Activated CD4-positive, alpha-beta T cell treated with anti-CD3 and anti-CD28 coated beads, Interleukin-10, Interleukin-2, amounts not matched to agents 100 ng/mL and 50 ng/mL, durations not matched to agents 16 hours and 8 hours (primary cell): ENCODE results near the gene GPRC5C.
"Not testable (repeated sequence)": the region's sequence is repeated elsewhere in the genome, so short reads cannot be mapped to it uniquely, and the experiment has no call there.

Source experiments
- DNase-seq: peaks from one replicate; pipeline ENCODE4 v3.0.0-alpha.2; 2020

The GPRC5C gene

GRCh38 chr17:74431568-74432423, at the start of gene GPRC5C:
Gene GPRC5C, plus strand, starts transcription at chr17:74432088. Its CDS starts 7,689 bp downstream, at chr17:74439777.
- peak; percentile 60 for DNase-seq

- DNase-seq: no peak
Observed at GRCh38 chr17:74383141-74383540, 48.7 kb upstream of the GPRC5C start.

- DNase-seq: no peak
Observed at GRCh38 chr17:74385201-74385600, 46.7 kb upstream of the GPRC5C start.

- no peak for DNase-seq
Observed at GRCh38 chr17:74386386-74386785, 45.5 kb upstream of the GPRC5C start.

- DNase-seq: no peak
Observed at GRCh38 chr17:74387365-74388218, 44.3 kb upstream of the GPRC5C start.

- no peak for DNase-seq
Observed at GRCh38 chr17:74389084-74389753, 42.7 kb upstream of the GPRC5C start.

- DNase-seq: no peak
Observed at GRCh38 chr17:74389937-74390679, 41.8 kb upstream of the GPRC5C start.

GRCh38 chr17:74390680-74391653, 40.9 kb upstream of the GPRC5C start:
- no peak for DNase-seq

- DNase-seq: no peak
Observed at GRCh38 chr17:74391771-74392170, 40.1 kb upstream of the GPRC5C start.

GRCh38 chr17:74392848-74393247, 39.0 kb upstream of the GPRC5C start:
- DNase-seq: no peak

- DNase-seq: no peak
Observed at GRCh38 chr17:74393346-74393942, 38.4 kb upstream of the GPRC5C start.

GRCh38 chr17:74394275-74394950, 37.5 kb upstream of the GPRC5C start:
- DNase-seq: no peak

- DNase-seq: no peak
Observed at GRCh38 chr17:74394977-74395376, 36.9 kb upstream of the GPRC5C start.

GRCh38 chr17:74396567-74396966, 35.3 kb upstream of the GPRC5C start:
- DNase-seq: no peak

GRCh38 chr17:74402048-74402447, 29.8 kb upstream of the GPRC5C start:
- DNase-seq: no peak

- no peak for DNase-seq
Observed at GRCh38 chr17:74403512-74404137, 28.3 kb upstream of the GPRC5C start.

GRCh38 chr17:74404218-74404617, 27.7 kb upstream of the GPRC5C start:
- DNase-seq: no peak

- DNase-seq: no peak
Observed at GRCh38 chr17:74404789-74405188, 27.1 kb upstream of the GPRC5C start.

GRCh38 chr17:74405311-74405710, 26.6 kb upstream of the GPRC5C start:
- DNase-seq: not testable (repeated sequence)

- DNase-seq: no peak
Observed at GRCh38 chr17:74407384-74407783, 24.5 kb upstream of the GPRC5C start.
